Skin epidermis (tissue), 12 donors: ENCODE data around the gene EVX2.

Source experiments
- H3K27ac ChIP-seq, 21 experiments: fragments of 200-600 bp; sonication (generic) in 11 of 21; one replicate each; pipeline ENCODE4 v1.5.0; 2020; ENCODE audit warnings: mild to moderate bottlenecking in 3 of 21, inconsistent platforms in 2 of 21, moderate library complexity in 2 of 21
- H3K4me3 ChIP-seq, 7 experiments: fragments of 200-600 bp; sonication (generic) in 2 of 7; one replicate each; pipeline ENCODE4 v1.5.0; 2020; ENCODE audit warnings: inconsistent platforms in 2 of 7, mild to moderate bottlenecking in 2 of 7, moderate library complexity in 1 of 7

The EVX2 gene

GRCh38 chr2:176099728-176100546 is 16.2 kb upstream of the EVX2 start, which contains the start of gene HOXD12:
Gene HOXD12 (plus strand): TSS chr2:176099795. CDS start chr2:176099802, 7 bp downstream.
- no peak within 1 kb of the TSS for H3K4me3 ChIP-seq
- H3K27ac ChIP-seq, result no peak within 1 kb of the TSS

DNA sequence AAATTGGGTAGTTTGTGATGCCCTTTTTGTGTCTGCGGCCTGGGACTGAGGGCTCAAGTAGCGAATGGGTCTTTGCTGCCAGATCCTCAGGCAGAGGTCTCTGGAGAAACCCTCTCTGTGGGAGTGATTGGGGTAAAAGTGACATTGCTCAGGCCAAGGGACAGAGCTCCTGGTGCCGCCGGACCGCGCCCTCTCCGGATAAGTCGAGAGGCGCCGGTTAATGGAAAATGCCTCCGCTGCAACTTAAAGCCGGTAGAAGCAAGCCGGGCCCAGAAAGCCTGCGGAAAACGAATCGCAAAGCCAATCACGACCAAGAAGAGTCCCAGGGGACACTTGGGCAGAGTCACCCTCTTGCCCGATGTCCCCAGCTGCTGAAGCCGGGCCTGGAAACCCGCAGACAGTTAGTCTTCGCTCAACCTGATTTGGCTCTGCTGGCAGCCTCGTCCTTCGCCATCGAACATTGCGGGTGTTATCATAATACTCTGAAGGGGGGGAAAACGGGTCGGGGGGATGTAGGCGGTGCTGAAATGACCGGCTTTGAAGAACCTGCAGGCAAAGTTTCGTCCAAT is 15.5 kb upstream of the EVX2 start:
- H3K4me3 ChIP-seq, result no peak overlapping the region

GRCh38 chr2:176098366-176099158 is 14.8 kb upstream of the EVX2 start:
- Histone ChIP-seq H3K27ac (no peak overlapping the region), H3K4me3 (peak overlapping the region in 1 of 7 experiments; percentile 37)

More for the DNA sequence above, 15.5 kb upstream of the EVX2 start:
- H3K27ac ChIP-seq, result no peak overlapping the region

DNA sequence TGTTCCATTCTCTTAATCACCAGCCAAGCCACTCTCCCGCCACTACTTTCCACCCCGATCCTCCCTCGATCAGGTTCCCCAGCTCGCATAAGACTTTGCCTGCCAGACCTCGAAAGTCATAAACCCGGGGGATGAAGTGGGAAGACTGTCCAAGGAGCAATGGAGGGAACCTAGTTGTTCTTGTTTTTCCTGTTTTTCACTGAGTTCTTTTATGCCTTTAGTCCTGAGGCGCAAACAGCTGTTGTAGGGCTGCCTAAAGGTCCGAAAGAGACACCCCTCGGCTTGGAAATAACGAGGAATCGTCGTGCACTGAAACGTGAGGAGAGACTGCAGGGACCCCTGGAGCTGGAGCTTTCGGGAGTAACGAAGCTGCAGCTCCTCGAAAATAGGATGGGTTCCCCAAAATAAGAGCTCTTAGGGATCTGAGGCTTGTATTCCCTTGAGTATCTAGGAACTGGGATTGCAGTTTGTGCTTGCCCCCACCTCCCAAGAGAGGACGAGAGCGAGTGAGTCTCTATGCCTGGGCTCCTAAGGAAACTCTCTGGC is 14.1 kb upstream of the EVX2 start:
- H3K27ac ChIP-seq, result peak overlapping the region in 1 of 21 experiments; percentile 82
- peak overlapping the region in 4 of 7 experiments; percentile 18 to 37 (median 26) for H3K4me3 ChIP-seq

GRCh38 chr2:176096986-176097819 is 13.4 kb upstream of the EVX2 start:
- Histone ChIP-seq H3K4me3 (peak overlapping the region; percentile 18 to 37 (median 26)), H3K27ac (peak overlapping the region in 4 of 21 experiments; percentile 11 to 82 (median 50))

DNA sequence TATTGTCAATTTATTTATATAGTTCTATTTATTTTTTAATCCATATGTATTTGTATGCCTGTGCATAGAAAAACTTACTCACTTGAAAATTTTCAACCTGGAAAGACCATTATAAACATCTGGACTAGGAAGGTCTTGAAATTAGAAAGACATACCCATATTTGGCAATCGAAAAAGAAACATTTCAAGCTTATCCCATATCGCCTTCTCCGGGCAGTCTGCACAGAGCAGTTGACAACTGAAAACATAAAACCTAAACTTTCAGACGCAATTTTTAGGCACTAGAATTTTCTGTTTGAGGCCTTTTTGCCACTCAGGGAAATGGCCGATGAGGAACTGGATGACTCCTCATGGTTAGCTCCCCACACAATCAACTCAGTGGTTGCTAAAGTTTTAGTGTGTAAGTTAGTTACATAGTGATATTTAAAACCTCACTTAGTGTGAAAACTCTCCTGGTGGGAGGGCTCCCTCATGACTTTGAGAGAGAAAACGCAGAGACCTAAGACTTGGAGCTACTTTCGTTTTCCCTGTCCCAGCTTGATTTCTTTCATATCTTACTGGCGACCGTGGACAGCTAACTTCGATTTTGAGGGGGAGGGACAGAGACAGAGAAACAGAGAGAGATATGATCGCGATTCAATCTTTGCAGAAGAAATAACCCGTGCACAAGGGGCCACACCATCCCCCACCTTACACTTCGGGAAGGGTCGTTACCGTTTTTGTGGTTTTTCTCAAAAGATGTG is 12.7 kb upstream of the EVX2 start:
- peak overlapping the region in 3 of 21 experiments; percentile 11 to 82 (median 63) for H3K27ac ChIP-seq
- peak overlapping the region in 6 of 7 experiments; percentile 1 to 37 (median 18) for H3K4me3 ChIP-seq

DNA sequence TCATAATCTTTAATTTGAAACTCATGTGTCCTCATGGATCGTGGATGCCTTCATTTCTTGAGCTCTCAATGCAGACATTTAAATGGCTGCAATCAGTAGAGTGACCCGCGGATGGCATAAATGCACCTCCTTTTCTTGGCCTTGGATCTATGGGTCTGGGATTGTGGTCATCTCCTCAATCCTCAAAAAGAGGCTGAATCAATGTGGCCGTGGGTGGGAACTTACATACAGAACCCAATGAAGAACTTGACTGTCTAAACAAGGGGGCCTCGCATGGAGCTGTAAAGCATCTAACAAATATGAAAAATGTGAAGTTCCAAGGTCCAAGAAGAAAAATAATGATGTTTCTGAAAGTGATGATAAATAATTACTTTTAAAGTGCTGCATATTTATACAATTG is 11.7 kb upstream of the EVX2 start:
- no peak overlapping the region for H3K27ac ChIP-seq
- no peak overlapping the region for H3K4me3 ChIP-seq

GRCh38 chr2:176094349-176094748 is 10.6 kb upstream of the EVX2 start:
- H3K4me3 ChIP-seq, result no peak overlapping the region
- no peak overlapping the region for H3K27ac ChIP-seq

DNA sequence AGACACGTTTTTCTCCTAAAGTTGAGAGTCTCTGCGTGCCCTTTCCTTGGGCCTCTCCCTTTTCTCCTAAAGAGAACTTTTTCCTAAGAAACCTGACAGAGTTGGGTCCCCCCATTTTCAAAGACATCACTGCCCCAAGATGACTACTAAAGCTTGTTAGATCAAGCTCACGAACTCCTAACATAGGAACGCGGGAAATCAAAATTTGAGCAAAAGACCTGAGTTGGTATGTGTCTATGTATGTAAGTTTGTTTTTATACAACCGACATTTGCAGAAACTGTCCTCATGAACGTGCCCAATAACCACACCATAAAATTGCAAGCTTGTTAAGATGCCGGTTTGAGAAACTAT is 10.1 kb upstream of the EVX2 start:
- Histone ChIP-seq H3K4me3 (no peak overlapping the region), H3K27ac (no peak overlapping the region)

GRCh38 chr2:176093145-176093897 is 9.6 kb upstream of the EVX2 start:
- peak overlapping the region in 6 of 7 experiments; percentile 11 to 37 (median 26) for H3K4me3 ChIP-seq
- no peak overlapping the region for H3K27ac ChIP-seq

- Histone ChIP-seq H3K27ac (no peak within 1 kb of the TSS), H3K4me3 (peak within 1 kb of the TSS in 6 of 7 experiments; percentile 11 to 37 (median 26))
Measured at GRCh38 chr2:176092270-176093144, 8.7 kb upstream of the EVX2 start, which contains the start of gene HOXD13. Gene HOXD13 (plus strand): TSS chr2:176092721. CDS start chr2:176092891, 170 bp downstream.

DNA sequence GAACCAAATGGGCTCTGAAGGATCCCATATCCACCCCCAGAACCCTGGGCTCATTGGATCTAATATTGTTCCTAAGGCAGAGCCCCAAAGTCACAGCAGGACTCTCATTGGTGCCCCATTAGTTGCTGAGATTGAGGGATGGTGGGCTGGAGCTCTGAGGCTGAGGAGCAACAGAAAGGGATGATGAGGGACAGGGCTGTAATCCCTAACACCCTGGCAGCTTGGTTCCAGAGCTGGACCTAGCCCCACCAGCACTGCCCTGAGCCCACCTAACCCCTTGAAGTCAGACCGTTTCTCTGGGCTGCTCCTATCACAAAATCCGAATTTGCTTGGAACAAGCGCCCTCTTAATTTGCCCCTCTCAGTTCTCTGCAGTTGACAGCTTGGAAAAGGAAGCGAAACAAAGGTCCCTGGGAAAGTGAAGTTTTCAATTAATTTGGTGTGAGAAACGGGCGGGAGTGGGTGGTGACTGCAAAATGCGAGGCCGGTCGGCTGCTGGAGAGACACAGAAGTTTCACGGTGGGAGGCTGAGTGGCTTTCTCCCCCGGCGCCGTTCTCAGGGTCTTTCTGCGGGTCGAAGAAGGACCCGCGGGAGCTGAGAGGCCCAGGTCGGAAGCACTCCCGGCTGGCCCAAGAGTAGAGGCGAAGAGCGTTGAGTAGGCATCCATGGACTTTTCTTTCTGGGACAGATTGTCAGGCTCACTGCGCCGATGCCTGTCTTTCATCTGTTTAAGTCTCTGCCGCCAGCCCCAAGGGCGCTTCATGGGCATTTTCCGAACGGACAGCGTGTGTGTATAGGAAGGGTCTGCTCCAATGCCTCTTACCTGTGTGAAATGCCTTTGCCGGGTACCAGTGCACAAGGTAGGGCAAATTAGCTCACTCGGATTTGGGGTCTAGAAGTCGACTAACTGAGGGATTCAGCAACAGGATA is 7.8 kb upstream of the EVX2 start:
- H3K27ac ChIP-seq, result no peak overlapping the region
- no peak overlapping the region for H3K4me3 ChIP-seq

GRCh38 chr2:176090862-176091261 is 7.1 kb upstream of the EVX2 start:
- H3K4me3 ChIP-seq, result no peak overlapping the region

DNA sequence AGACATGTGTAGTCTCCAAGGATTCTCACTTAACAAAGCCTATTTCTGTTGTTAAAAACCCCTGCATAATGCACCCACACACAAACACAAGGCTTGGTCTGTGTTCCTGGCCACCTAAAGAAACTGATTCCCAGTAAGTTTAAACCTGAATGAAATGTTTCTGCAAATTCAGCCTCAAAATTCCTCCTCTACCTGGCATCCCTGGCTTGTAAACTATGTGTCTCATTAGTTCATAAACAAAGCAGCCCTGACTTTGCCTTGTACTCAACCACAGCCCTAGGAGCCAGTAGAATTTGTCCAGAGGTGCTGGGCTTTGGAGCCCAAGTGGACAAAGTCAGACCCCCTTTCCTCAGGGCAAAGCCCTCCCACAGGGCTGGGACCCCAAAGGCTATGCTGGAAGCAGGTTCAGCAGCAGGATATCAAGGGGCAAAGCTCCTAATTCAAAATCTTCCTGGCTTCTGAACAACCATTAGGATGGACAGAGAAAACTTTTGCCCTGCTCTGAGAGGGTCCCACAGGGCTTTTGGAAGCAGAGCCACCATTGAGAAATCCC is 6.2 kb upstream of the EVX2 start:
- H3K27ac ChIP-seq, result no peak overlapping the region
- no peak overlapping the region for H3K4me3 ChIP-seq

More at GRCh38 chr2:176090862-176091261, 7.1 kb upstream of the EVX2 start:
- no peak overlapping the region for H3K27ac ChIP-seq
